Activated CD4-positive, CD25-positive, alpha-beta regulatory T cell treated with anti-CD3 and anti-CD28 coated beads, Interleukin-2, amount 50 U/mL, for 24 hours (primary cell): ENCODE results near the gene KLF7.
"Not testable (repeated sequence)": the region's sequence is repeated elsewhere in the genome, so short reads cannot be mapped to it uniquely, and the experiment has no call there.

Experiments used
- ATAC-seq, 2 donors: fragments of 150-1000 bp; cut with Tn5 transposase; one replicate each; pipeline ENCODE4 v1.10.0; 2021; ENCODE audit warnings: mild to moderate bottlenecking in 1 of 2, moderate library complexity in 1 of 2

The KLF7 gene

DNA sequence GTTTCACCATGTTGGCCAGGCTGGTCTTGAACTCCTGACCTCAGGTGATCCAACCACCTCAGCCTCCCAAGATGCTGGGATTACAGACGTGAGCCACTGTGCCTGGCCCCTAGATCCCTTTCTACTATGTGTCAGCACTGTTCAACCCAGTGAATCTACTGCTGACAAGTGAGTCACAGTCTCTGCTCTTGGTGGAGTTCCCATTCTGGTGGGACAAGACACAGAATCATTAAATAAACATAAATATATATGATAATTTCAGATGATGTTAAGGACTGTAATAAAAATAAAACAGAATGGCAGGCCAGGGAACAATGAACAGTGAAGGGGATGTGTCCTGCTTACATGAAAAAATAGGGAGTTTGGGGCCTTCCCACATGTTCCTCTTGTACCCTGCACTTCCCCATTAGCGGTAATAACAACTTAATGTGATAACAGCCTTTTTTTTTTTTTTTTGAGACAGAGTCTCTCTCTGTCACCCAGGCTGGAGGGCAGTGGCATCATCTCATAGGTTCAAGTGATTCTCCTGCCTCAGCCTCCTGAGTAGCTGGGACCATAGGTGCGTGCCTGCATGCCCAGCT, 114.3 kb downstream of the KLF7 start:
- ATAC-seq = no peak

DNA sequence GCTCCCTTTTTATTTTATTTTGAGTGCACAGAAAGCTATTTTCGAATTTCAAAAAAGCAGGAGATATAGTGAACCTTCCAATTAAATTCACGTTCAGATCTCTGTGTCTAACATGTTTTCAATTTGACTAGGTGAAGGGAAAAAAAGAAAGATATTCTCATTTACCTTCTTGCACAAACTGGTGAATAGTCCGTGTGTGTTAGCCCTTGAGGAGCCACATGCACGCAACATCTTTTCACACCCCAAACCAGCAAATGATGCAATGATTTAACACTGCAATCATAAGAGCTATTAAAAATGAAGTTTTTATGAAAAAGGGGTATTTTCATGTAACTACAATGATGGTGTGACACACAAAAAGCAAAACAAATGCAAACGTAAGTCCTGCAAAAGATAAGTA, 116.6 kb downstream of the KLF7 start:
- no peak for ATAC-seq

GRCh38 chr2:207048416-207048815, 117.3 kb downstream of the KLF7 start:
- ATAC-seq = no peak

DNA sequence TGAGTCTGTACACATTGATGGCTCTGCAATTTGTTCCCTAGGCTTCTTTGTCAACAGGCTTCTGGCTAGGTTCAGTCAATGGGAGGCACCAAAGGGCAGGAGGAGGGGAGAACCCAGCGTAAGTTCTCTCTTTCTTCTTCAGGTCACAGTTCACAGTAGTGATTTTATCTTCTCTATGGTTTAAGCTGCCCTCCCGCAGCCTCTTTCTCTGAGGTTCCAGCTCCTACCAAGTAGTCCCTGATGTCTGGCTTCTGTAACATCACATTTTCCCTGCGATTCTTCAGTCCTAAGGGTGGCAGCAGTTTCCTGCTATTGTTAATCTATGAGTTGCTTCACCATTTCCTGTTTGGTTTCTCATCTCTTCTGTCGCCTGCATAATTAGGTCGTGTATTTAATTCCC, 119.0 kb downstream of the KLF7 start:
- ATAC-seq = peak; percentile 74 to 87

- ATAC-seq = no peak
Observed at GRCh38 chr2:207045531-207045930, 120.2 kb downstream of the KLF7 start.

- no peak for ATAC-seq
Observed at GRCh38 chr2:207044379-207045362, 121.1 kb downstream of the KLF7 start.

DNA sequence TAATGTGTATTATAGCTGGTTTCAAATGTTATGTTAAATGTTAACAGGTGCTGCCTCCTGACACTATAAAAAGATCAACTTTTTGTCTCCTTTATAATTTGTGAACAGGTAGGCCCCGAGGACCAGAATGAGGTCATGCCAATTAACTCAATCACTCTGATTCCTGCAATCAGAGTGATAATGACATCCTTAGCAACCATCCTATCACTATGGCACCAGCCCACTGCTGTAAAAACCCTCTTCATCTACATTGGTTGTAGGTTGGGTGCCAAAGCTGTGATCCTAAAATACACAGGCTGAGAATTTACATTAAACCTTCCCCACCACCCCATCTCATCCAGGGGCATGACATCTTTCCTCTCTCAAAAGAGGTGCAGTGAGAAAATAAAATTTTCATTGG, 122.9 kb downstream of the KLF7 start:
- ATAC-seq = no peak

GRCh38 chr2:207041786-207042554, 123.8 kb downstream of the KLF7 start:
- no peak for ATAC-seq

DNA sequence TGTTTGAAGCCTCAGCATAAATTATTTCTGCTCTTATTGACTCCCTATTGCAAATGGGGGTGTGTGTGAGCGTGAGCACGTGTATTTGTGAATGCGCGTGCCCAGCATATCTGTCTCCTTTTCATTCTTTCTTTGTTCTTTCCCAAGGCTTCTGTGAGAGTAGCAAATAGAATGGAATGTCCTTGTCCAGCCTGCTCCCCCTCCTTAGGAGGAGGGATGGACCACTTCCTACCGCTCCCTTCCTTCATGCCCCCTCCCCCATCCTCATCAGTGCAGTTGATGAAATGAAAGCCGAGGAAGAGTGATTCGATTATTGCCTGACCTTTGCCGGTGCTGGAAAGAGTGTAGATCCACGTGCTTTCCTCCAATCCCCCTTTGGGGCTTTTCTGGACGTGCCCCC, 124.5 kb downstream of the KLF7 start:
- no peak for ATAC-seq

DNA sequence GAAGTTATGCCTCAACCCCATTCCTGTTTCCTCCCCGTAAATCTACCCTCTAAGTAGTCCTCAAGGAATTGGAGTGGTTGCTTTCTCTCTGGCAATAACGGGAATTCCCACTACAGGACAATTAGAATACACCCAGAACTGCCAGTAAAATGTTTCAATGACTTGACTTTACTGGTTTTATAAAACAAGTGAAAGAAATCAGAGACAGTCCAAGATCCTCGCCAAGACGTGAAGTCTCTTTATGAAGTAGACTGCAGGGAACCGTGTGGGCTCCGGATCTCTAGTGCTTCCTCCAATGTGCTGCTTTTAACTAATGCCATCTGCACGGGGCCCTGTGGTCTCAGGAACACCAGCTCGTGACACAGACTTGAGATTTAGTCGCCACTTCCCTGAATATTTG, 125.1 kb downstream of the KLF7 start:
- no peak for ATAC-seq

- ATAC-seq = no peak
Observed at GRCh38 chr2:207039225-207039624, 126.5 kb downstream of the KLF7 start.

DNA sequence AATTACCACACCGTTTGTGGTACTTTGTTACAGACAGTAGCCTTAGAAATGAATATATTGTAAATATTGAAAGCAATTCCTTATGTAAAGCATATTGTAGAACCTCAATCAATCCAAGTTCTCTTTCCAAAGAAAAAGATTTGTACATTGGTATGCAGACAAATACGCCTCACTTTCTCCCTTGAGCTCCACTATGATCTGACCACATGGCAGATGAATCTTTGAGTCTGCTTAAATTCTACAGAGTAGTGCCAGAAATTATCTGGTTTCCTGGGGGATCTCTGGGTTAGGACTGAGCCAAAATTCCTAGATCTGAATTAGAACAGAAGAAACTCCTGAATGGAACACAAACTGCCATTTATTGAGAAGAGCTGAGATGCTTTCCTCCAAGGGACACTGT, 127.4 kb downstream of the KLF7 start:
- no peak for ATAC-seq

DNA sequence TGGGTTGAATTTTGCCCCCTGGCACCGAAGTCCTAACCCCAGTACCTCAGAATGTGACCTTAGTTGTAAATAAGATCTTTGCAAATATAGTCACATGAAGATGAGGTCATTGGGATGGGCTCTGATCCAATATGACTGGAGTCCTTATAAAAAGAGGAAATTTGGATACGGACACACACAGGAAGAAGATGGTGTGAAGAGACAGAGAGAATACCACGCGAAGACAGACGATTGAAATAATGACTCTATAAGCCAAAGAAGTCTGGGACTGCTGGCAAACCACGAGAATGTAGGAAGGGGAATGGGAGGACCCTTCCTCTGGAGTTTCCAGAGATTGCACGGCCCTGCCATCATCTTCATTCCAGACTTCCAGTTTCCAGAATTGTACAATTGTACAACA, 127.9 kb downstream of the KLF7 start:
- no peak for ATAC-seq

GRCh38 chr2:207037023-207037422, 128.7 kb downstream of the KLF7 start:
- not testable (repeated sequence) for ATAC-seq

DNA sequence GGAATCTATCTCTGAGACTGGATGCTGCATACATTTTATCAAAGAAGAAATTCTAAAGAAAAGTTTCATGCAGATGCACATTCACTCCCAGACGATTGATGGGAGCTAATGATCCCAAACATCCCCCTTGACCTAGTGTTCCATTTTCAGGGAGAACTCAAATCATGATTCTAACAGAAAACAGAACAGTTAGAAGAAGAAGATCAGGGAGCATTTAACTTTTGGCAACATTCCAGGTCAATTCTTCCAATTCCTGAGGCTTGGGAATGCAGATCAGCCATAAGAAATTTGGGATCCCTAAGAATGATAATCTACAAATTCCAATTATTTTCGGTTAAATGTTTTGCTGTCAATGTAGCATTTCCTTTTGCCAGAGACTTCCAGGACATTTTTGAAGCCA, 129.9 kb downstream of the KLF7 start:
- no peak for ATAC-seq

DNA sequence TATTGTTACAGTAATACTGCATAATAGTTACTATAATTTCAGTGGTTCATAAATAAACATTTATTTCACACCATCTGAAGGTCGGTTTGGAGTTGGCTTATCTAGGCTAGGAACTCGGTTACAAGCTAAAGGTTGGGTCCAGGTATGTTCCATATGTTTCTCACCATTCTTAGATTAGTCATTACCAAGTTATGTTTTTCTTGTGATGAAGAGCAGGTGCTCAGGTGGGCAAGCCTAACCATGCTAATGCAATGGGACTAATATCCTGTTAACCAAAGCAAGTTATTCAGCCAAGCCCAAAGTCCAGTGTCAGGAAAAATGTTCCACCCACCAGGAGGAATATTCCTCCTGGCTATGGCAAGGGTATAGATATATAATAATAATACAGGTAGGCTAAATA, 133.3 kb downstream of the KLF7 start:
- ATAC-seq = no peak
